ENCODE results near the gene FHAD1.
"Not testable (repeated sequence)": the region's sequence is repeated elsewhere in the genome, so short reads cannot be mapped to it uniquely, and the experiment has no call there.

FHAD1 gene

GRCh38 chr1:15433471-15433870 is 186.4 kb downstream of the FHAD1 start:
- Mint-ChIP-seq H3K27ac (no peak overlapping the region), H3K9me3 (no peaks in the 10 kb centered on the region), H3K36me3 (ENCODE audit: low read depth) (no peaks in the 10 kb centered on the region), H3K4me1 (peaks cover 15% of the 10 kb centered on the region), H3K27me3 (ENCODE audit: low read depth, poor library complexity) (no peaks in the 10 kb centered on the region), H3K4me3 (no peak overlapping the region)
- TF ChIP-seq CTCF (IDR thresholded peaks at IDR 0.05) = no peak
- DNase-seq = no peak

- not testable (repeated sequence) for H3K27me3 Mint-ChIP-seq (ENCODE audit: low read depth, poor library complexity); H3K9me3 Mint-ChIP-seq; DNase-seq; H3K27ac Mint-ChIP-seq; H3K36me3 Mint-ChIP-seq (ENCODE audit: low read depth); H3K4me3 Mint-ChIP-seq
- peaks cover 15% of the 10 kb centered on the region for H3K4me1 Mint-ChIP-seq
These were observed 187.7 kb downstream of the FHAD1 start for GRCh38 chr1:15434739-15435138.

GRCh38 chr1:15435239-15436077 is 188.4 kb downstream of the FHAD1 start:
- no peak for TF ChIP-seq CTCF (IDR thresholded peaks at IDR 0.05)
- no peaks in the 10 kb centered on the region for H3K36me3 Mint-ChIP-seq (ENCODE audit: low read depth)
- peaks cover 15% of the 10 kb centered on the region for H3K4me1 Mint-ChIP-seq
- H3K4me3 Mint-ChIP-seq = no peak overlapping the region
- H3K27ac Mint-ChIP-seq = no peak overlapping the region
- DNase-seq = no peak
- no peaks in the 10 kb centered on the region for H3K9me3 Mint-ChIP-seq
- peaks cover 2% of the 10 kb centered on the region for H3K27me3 Mint-ChIP-seq (ENCODE audit: low read depth, poor library complexity)

- Mint-ChIP-seq H3K36me3 (ENCODE audit: low read depth) (no peaks in the 10 kb centered on the region), H3K4me3 (no peak overlapping the region), H3K4me1 (peaks cover 14% of the 10 kb centered on the region), H3K27ac (no peak overlapping the region), H3K9me3 (no peaks in the 10 kb centered on the region), H3K27me3 (ENCODE audit: low read depth, poor library complexity) (peaks cover 10% of the 10 kb centered on the region)
- no peak for TF ChIP-seq CTCF (IDR thresholded peaks at IDR 0.05)
- no peak for DNase-seq
These were observed 189.9 kb downstream of the FHAD1 start for GRCh38 chr1:15436881-15437442.

- Mint-ChIP-seq H3K27ac (no peak overlapping the region), H3K9me3 (no peaks in the 10 kb centered on the region), H3K27me3 (ENCODE audit: low read depth, poor library complexity) (peaks cover 10% of the 10 kb centered on the region), H3K36me3 (ENCODE audit: low read depth) (no peaks in the 10 kb centered on the region), H3K4me3 (no peak overlapping the region), H3K4me1 (peaks cover 10% of the 10 kb centered on the region)
- no peak for DNase-seq
- no peak for TF ChIP-seq CTCF (IDR thresholded peaks at IDR 0.05)
These were observed 192.3 kb downstream of the FHAD1 start for GRCh38 chr1:15439325-15439724.

- Mint-ChIP-seq H3K27ac (no peak overlapping the region), H3K4me1 (peaks cover 5% of the 10 kb centered on the region), H3K27me3 (ENCODE audit: low read depth, poor library complexity) (peaks cover 10% of the 10 kb centered on the region), H3K9me3 (no peaks in the 10 kb centered on the region), H3K4me3 (no peak overlapping the region), H3K36me3 (ENCODE audit: low read depth) (no peaks in the 10 kb centered on the region)
- no peak for DNase-seq
- no peak for TF ChIP-seq CTCF (IDR thresholded peaks at IDR 0.05)
These were observed 193.3 kb downstream of the FHAD1 start for GRCh38 chr1:15440357-15440756.
